Ovary (tissue), 3 donors: ENCODE data around the gene FLOT1.

ENCODE experiments used
- CTCF ChIP-seq, 3 donors: fragments of 450-650 bp in 2 of 3; fragments of 200-600 bp in 1 of 3; IDR thresholded peaks; one replicate each; pipeline versions ENCODE4 v1.5.1 to v1.8.0; 2016 to 2022; ENCODE audit warnings: antibody characterized with exemption in 3 of 3, mild to moderate bottlenecking in 1 of 3
- EP300 ChIP-seq: sonication (generic); formaldehyde crosslinking; IDR thresholded peaks from one replicate; pipeline ENCODE4 v1.6.1; 2017; ENCODE audit warnings: antibody characterized with exemption
- POLR2A ChIP-seq: fragments of 450-650 bp; IDR thresholded peaks from one replicate; pipeline ENCODE4 v1.6.1; 2017; ENCODE audit warnings: antibody characterized with exemption, mild to moderate bottlenecking, moderate library complexity
- donor health status: DM: no; HTN: no; CAD: no.

- TF ChIP-seq POLR2A (no peak), CTCF (IDR thresholded peaks at IDR 0.05) (no peak), EP300 (no peak)
Observed at GRCh38 chr6:30679765-30680535, 62.5 kb downstream of the FLOT1 start.
